HG03095 (cell line): Measurements from ENCODE around the gene TANGO6.

ENCODE experiments used
- ATAC-seq: cut with Tn5 transposase; IDR thresholded peaks from one replicate; pipeline ENCODE4 v1.9.1; 2021; ENCODE audit warnings: moderate library complexity; ENCODE audit not compliant: unreplicated experiment

Gene TANGO6

DNA sequence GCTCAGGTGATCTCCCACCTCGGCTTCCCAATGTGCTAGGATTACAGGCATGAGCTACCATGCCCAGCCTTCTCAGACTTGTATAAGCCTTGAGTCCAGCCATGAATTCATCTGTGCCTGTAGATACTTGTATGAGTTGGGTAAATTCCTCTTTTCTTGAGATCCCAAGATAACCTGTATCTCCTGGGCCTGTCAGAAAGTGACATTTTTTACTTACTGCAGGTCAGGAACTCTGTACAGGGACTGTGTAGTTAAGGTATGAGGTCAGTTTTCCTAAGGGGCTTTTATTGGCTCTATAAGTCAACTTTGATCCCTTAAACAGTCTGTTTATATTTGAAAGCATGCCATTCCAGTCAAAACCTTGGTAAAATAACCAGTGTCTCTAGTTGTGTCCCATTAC is 155.8 kb downstream of the TANGO6 start:
- ATAC-seq: no peak

DNA sequence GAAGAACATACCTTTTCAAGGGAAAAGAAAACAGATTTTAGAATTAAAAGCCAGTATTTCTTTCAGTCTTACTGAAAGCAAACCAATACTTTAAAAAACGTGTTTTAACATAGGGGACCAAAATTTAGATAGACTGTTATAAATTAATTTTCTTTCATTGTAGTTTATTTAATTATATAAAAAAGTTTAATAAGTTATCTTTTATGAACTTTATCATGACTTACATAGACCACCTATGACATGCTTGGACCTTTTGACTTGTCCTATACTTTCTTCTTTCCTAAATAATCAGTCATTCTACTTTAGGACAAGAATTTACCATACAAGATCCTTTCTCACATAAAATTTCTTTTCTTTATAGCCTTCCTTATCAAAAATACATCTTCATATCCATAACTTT is 160.2 kb downstream of the TANGO6 start:
- no peak for ATAC-seq

GRCh38 chr16:69005641-69006355 is 162.5 kb downstream of the TANGO6 start:
- no peak for ATAC-seq

- ATAC-seq: no peak
Measured at GRCh38 chr16:69012906-69013305, 169.6 kb downstream of the TANGO6 start.

DNA sequence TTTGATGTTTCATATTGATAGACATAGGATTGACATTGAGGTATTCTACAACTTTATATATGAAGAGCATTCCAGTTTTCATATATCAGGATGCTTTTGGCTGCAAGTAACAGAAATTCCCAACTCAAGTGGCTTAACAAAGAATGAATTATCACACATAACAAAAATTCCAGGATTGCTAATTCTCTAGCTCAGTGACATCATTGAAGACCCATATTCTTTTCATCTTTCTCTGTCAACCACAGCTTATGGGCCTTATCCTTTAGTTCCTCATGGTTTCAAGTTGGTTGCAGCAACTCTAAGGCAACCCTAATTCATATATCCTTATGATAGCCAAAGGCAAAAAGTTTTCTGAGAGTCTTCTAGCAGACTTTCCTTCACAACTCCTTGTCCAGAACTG is 170.7 kb downstream of the TANGO6 start:
- ATAC-seq: no peak

GRCh38 chr16:69014811-69015210 is 171.5 kb downstream of the TANGO6 start:
- ATAC-seq: no peak

DNA sequence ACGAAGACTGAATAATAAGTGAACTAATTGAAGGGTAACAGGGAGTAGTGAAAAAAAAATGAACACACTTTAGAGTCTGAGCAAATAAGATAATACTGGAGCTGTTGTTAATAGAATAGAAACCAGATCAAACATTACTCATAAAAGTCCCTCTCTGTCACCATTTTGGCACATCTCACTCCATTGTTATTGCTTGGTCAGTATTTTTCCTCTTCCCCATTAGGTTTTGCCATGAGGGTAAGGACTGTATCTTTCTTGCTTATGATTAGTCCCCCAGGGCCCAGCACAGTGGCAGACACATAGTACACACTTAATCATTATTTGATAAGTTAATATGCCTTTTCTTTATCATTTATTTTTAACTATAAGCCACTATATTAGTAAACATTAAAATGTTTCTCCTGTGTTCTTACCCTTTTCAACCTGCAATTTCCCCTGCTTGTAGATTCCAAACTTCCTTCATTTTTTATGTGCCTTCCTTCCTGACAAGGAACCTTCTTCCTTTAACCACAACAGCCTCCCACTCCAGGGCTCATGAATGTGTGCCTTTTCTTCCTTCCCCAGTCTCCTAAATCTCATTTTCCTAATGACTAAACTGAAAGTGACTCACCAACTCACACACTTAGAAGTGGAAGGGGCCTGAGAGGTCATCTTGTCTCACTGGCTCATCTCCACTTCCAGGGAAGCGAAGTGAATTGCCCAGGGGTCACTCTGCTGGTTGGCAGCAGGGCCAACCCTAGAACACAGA is 173.9 kb downstream of the TANGO6 start:
- ATAC-seq: no peak

DNA sequence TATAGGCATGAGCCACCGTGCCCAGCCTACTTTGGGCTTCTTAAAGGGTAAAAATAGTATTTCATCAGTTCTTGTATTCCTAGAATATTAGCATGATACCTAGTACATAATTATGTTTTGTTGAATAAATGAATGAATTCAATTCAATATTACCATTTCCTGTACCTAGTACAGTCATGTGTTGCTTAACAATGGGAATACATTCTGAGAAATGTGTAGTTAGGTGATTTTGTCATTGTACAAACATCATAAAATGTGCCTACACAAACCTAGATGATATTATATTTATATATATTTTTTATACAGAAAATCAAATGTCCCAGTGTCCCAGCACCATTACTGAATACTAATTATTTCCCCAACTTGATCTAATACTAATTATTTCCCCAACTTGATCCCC is 176.5 kb downstream of the TANGO6 start:
- ATAC-seq: no peak

DNA sequence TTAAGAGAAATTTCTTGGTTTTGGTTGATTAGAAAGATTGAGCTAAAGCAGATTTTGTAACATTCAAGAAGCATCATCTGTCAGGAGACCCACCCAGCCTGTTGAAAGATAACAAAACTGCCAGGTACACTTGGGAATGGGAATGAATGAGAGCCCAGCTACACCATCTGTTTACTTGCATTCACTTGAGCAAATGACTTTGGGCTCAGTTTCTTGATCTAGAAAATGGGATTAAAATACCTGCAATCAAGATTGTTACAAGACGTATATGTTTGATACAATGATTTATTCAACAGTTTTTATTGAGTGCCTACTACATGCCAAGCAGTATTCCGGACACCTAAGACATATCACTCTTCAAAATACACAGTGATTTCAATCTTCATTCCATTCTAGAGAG is 185.8 kb downstream of the TANGO6 start:
- no peak for ATAC-seq

DNA sequence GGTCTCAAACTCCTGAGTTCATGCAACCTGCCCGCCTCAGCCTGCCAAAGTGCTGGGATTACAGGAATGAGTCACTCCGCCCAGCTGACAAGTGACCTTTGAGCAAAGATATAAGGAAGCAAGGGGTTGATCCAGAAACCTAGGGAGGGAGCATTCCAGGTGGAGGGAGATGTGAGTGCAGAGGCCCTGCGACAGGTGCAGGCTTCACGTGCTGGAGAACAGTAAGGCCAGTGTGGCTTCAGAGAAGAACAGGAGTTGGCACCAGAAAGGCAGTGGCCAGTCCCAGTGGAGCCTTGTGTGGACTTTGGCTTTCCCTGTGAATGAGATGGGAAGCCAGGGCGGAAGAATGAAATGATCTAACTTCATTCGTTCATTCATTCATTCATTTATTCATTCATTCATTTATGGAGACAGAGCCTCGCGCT is 188.6 kb downstream of the TANGO6 start:
- no peak for ATAC-seq

- ATAC-seq: no peak
Measured at GRCh38 chr16:69033151-69033949, 190.0 kb downstream of the TANGO6 start.

GRCh38 chr16:69035375-69035774 is 192.0 kb downstream of the TANGO6 start:
- ATAC-seq: no peak

- ATAC-seq: no peak
Measured at GRCh38 chr16:69036399-69037091, 193.2 kb downstream of the TANGO6 start.

- no peak for ATAC-seq
Measured at GRCh38 chr16:69037373-69038160, 194.2 kb downstream of the TANGO6 start.

- no peak for ATAC-seq
Measured at GRCh38 chr16:69039333-69039941, 196.1 kb downstream of the TANGO6 start.

GRCh38 chr16:69040144-69040909 is 197.0 kb downstream of the TANGO6 start:
- no peak for ATAC-seq

DNA sequence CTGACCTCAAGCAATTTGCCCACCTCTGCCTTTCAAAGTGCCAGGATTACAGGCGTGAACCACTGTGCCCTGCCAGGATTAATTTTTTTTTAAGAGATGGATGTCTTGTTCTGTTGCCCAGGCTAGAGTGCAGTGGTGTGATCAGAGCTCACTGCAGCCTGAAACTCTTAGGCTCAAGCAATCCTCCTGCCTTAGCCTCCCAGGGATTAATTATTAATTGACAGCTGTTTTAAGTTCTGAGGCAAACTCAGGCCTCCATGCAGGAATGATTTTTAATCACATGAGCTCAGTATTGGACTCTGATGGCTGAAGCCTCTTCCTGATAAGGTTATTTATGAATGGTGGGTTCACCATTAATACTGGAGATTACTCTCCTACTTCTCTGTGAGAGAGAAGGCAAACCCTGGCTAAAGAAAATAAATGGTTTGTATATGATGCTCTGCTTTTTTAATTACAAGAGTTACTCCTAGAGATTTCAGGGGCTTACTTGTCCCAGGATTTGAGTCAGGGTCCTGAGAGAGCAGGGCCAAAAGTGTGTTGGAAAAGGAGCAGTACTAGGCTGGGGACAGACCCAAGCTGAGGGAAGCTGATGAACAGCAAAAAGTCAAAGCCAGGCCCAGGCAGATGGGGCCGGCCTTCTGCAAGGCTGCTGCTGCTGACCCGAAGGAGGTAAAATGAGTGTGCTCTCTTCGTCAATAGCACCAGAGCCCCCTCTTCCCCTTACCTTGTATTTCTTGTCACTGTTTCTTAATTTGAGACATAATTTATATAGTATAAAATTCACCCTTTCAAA is 205.2 kb downstream of the TANGO6 start:
- ATAC-seq: no peak

GRCh38 chr16:69049146-69049545 is 205.8 kb downstream of the TANGO6 start:
- no peak for ATAC-seq
